IMR-90 (cell line): ENCODE measurements around the gene FSTL5. TPM values are rescaled to one million over a fixed set of nuclear protein-coding genes. Genes with fewer than 3 reads are reported as not detected.

ENCODE experiments used
- ATAC-seq: fragments of 200-7000 bp; cut with Tn5 transposase; 2 replicates; pipeline ENCODE4 v1.9.1; 2020; ENCODE audit warnings: low read depth, mild to moderate bottlenecking, moderate library complexity
- BruUV-seq: library from RNA; stranded (reverse); fragments of 400-500 nt; replicated peaks from 2 replicates; lab custom pipeline; 2021; lab: Mats Ljungman, UMichigan
- CTCF ChIA-PET: fragments of 300-600 bp; formaldehyde crosslinking; extraction: SDS; loops from one replicate; lab custom pipeline; 2021; ENCODE audit warnings: antibody characterized with exemption; lab: Yijun Ruan, JAX
- POLR2A ChIA-PET: fragments of 300-600 bp; sonication (Branson Sonifier 250); formaldehyde crosslinking; loops from one replicate; lab custom pipeline; 2022; ENCODE audit warnings: antibody characterized with exemption; ENCODE audit not compliant: unreplicated experiment; lab: Charles Lee
- DNase-seq: peaks from one replicate; pipeline ENCODE4 v3.0.0; 2013
- H2AFZ ChIP-seq: replicated peaks from 2 replicates; pipeline ENCODE3; 2013; ENCODE audit warnings: low read length, mild to moderate bottlenecking; ENCODE audit not compliant: poor library complexity
- H2AK5ac ChIP-seq: 2 replicates; pipeline ENCODE4 v1.6.1; 2013; ENCODE audit warnings: low read depth, low read length, inconsistent platforms
- H2AK9ac ChIP-seq: replicated peaks from 2 replicates; pipeline ENCODE3; 2013; ENCODE audit warnings: mild to moderate bottlenecking, low read depth, low read length, moderate library complexity; ENCODE audit not compliant: poor library complexity
- H2BK120ac ChIP-seq: 2 replicates; pipeline ENCODE4 v1.6.1; 2013; ENCODE audit warnings: low read depth, low read length, inconsistent platforms
- H2BK15ac ChIP-seq: 3 replicates; pipeline ENCODE4 v1.6.1; 2013; ENCODE audit warnings: low read depth, low read length, inconsistent platforms
- H2BK20ac ChIP-seq: 2 replicates; pipeline ENCODE4 v1.6.1; 2013; ENCODE audit warnings: low read depth, mild to moderate bottlenecking, inconsistent platforms, low read length, moderate library complexity
- H2BK5ac ChIP-seq: 2 replicates; pipeline ENCODE4 v1.6.1; 2013; ENCODE audit warnings: mild to moderate bottlenecking, low read depth, low read length, inconsistent platforms; ENCODE audit not compliant: poor library complexity, severe bottlenecking
- H3K14ac ChIP-seq: replicated peaks from 2 replicates; pipeline ENCODE4 v1.6.1; 2013; ENCODE audit warnings: low read depth, low read length, inconsistent platforms
- H3K18ac ChIP-seq: 2 replicates; pipeline ENCODE4 v1.6.1; 2013; ENCODE audit warnings: low read depth, low read length, control low read depth
- H3K23ac ChIP-seq: 2 replicates; pipeline ENCODE4 v1.6.1; 2013; ENCODE audit warnings: low read depth, low read length, inconsistent platforms
- H3K27ac ChIP-seq: 2 replicates; pipeline ENCODE4 v1.5.1; 2013; ENCODE audit warnings: mild to moderate bottlenecking, control low read depth, low read length; ENCODE audit not compliant: insufficient read depth
- H3K27me3 ChIP-seq: 2 replicates; pipeline ENCODE4 v1.6.1; 2013; ENCODE audit warnings: low read length; ENCODE audit not compliant: control insufficient read depth, insufficient read depth
- H3K36me3 ChIP-seq: 2 replicates; pipeline ENCODE4 v1.6.1; 2013; ENCODE audit warnings: low read length, mixed read lengths; ENCODE audit not compliant: control insufficient read depth, insufficient read depth
- H3K4ac ChIP-seq: 2 replicates; pipeline ENCODE4 v1.6.1; 2013; ENCODE audit warnings: low read depth, low read length, inconsistent platforms
- H3K4me1 ChIP-seq: 2 replicates; pipeline ENCODE4 v1.6.1; 2013; ENCODE audit warnings: low read length, mixed read lengths; ENCODE audit not compliant: control insufficient read depth, insufficient read depth
- H3K4me2 ChIP-seq: 2 replicates; pipeline ENCODE4 v1.6.1; 2013; ENCODE audit warnings: low read depth, mild to moderate bottlenecking, control low read depth, low read length, moderate library complexity
- H3K4me3 ChIP-seq: 2 replicates; pipeline ENCODE4 v1.5.1; 2013; ENCODE audit warnings: low read depth, mild to moderate bottlenecking, control low read depth, low read length, moderate library complexity; ENCODE audit not compliant: insufficient read depth
- H3K56ac ChIP-seq: 2 replicates; pipeline ENCODE4 v1.6.1; 2013; ENCODE audit warnings: low read length, inconsistent platforms; ENCODE audit not compliant: insufficient read depth; ENCODE audit errors: extremely low read depth
- H3K79me1 ChIP-seq, 2 experiments: 2 replicates each; pipeline ENCODE4 v1.6.1; 2013; ENCODE audit warnings: low read length in 2 of 2, inconsistent platforms in 1 of 2, low read depth in 1 of 2
- H3K9ac ChIP-seq: 2 replicates; pipeline ENCODE4 v1.6.1; 2013; ENCODE audit warnings: low read depth, low read length, control low read depth
- H3K9me1 ChIP-seq: 2 replicates; pipeline ENCODE4 v1.6.1; 2013; ENCODE audit warnings: low read length, inconsistent platforms; ENCODE audit not compliant: insufficient read depth
- H3K9me3 ChIP-seq: 2 replicates; pipeline ENCODE4 v1.6.1; 2013; ENCODE audit warnings: low read length; ENCODE audit not compliant: control insufficient read depth, insufficient read depth
- H4K20me1 ChIP-seq: 2 replicates; pipeline ENCODE4 v1.6.1; 2013; ENCODE audit warnings: low read length, inconsistent platforms; ENCODE audit not compliant: insufficient read depth
- H4K5ac ChIP-seq: 2 replicates; pipeline ENCODE4 v1.6.1; 2013; ENCODE audit warnings: mild to moderate bottlenecking, low read depth, low read length, control low read depth
- H4K8ac ChIP-seq, 2 experiments: 2 replicates each; pipeline ENCODE4 v1.6.1; 2013; ENCODE audit warnings: low read depth in 2 of 2, low read length in 2 of 2, control low read depth in 1 of 2, inconsistent platforms in 1 of 2
- H4K91ac ChIP-seq: 2 replicates; pipeline ENCODE4 v1.6.1; 2013; ENCODE audit warnings: low read depth, low read length, inconsistent platforms; ENCODE audit not compliant: insufficient read depth
- BHLHE40 ChIP-seq: fragments of 150-350 bp; IDR thresholded peaks from 2 replicates; pipeline ENCODE4 v1.6.1; 2016; ENCODE audit warnings: mild to moderate bottlenecking, low read depth, low read length
- CEBPB ChIP-seq: IDR thresholded peaks from 2 replicates; pipeline ENCODE4 v1.6.1; 2012; ENCODE audit warnings: low read depth, low read length, improper control_type of control experiment
- CHD1 ChIP-seq: IDR thresholded peaks from 2 replicates; pipeline ENCODE4 v1.6.1; 2012; ENCODE audit warnings: low read depth, low read length, improper control_type of control experiment
- CTCF ChIP-seq: conservative IDR thresholded peaks from 2 replicates; pipeline ENCODE4 v1.5.1; 2012; ENCODE audit warnings: mild to moderate bottlenecking, low read depth, low read length, improper control_type of control experiment
- FOS ChIP-seq: fragments of 150-350 bp; IDR thresholded peaks from 2 replicates; pipeline ENCODE4 v1.6.1; 2016; ENCODE audit warnings: low read depth, low read length
- MAFK ChIP-seq: IDR thresholded peaks from 2 replicates; pipeline ENCODE4 v1.6.1; 2012; ENCODE audit warnings: low read depth, low read length, improper control_type of control experiment
- MAZ ChIP-seq: IDR thresholded peaks from 2 replicates; pipeline ENCODE4 v1.6.1; 2012; ENCODE audit warnings: low read depth, mild to moderate bottlenecking, low read length, improper control_type of control experiment, moderate library complexity, borderline replicate concordance
- MXI1 ChIP-seq: IDR thresholded peaks from 2 replicates; pipeline ENCODE4 v1.6.1; 2012; ENCODE audit warnings: low read depth, mild to moderate bottlenecking, low read length, moderate library complexity, borderline replicate concordance
- NFE2L2 ChIP-seq: fragments of 150-350 bp; IDR thresholded peaks from 2 replicates; pipeline ENCODE4 v1.6.1; 2016; ENCODE audit warnings: low read depth, mild to moderate bottlenecking, low read length
- POLR2A ChIP-seq: IDR thresholded peaks from 2 replicates; pipeline ENCODE4 v1.6.1; 2012; ENCODE audit warnings: mild to moderate bottlenecking, low read depth, low read length
- RAD21 ChIP-seq: IDR thresholded peaks from 2 replicates; pipeline ENCODE4 v1.6.1; 2012; ENCODE audit warnings: low read length, improper control_type of control experiment
- RCOR1 ChIP-seq: IDR thresholded peaks from 2 replicates; pipeline ENCODE4 v1.6.1; 2012; ENCODE audit warnings: mild to moderate bottlenecking, low read length, improper control_type of control experiment; ENCODE audit not compliant: insufficient replicate concordance
- RFX5 ChIP-seq: IDR thresholded peaks from 2 replicates; pipeline ENCODE4 v1.8.0; 2012; ENCODE audit warnings: low read depth, mild to moderate bottlenecking, low read length, moderate library complexity
- SMC3 ChIP-seq: fragments of 150-350 bp; IDR thresholded peaks from 2 replicates; pipeline ENCODE4 v1.6.1; 2016; ENCODE audit warnings: low read depth, mild to moderate bottlenecking, antibody characterized with exemption, low read length, moderate library complexity
- WGBS, 2 experiments: methylation state at CpG; one replicate each; pipeline versions ENCODE4 v1.1.5 to v1.1.7; 2013; ENCODE audit warnings: missing lambda C conversion rate in 2 of 2; ENCODE audit not compliant: insufficient read length in 1 of 2; ENCODE audit errors: extremely low coverage in 2 of 2; 5-methylcytosine and 5-hydroxymethylcytosine counted together
- dilution Hi-C: fragments of 300-500 bp; cut with HindIII; formaldehyde crosslinking; loops from one replicate; pipeline ENCODE4 v1.14.3; 2018; ENCODE audit warnings: low sequenced_read_pairs; ENCODE audit not compliant: unreplicated experiment
- in situ Hi-C: fragments of 300-500 bp; cut with MboI; formaldehyde crosslinking; loops from 3 replicates; pipeline ENCODE4 v1.14.3; 2019; ENCODE audit warnings: low sequenced_read_pairs, inconsistent platforms, mixed read lengths
- intact Hi-C: fragments of 100-400 bp; cut with micrococcal nuclease; formaldehyde crosslinking; loops from 2 replicates; pipeline ENCODE4 v1.10.0; 2022
- polyA plus RNA-seq, 3 experiments: library from polyadenylated mRNA; depleted of rRNA; stranded (reverse); fragments of >200 nt; gene quantifications; 2 replicates each; pipeline ENCODE4 v1.2.3, GENCODE V29; 2012; ENCODE audit warnings: low replicate concordance in 1 of 3
- total RNA-seq: library from RNA; depleted of rRNA; stranded (reverse); fragments of >200 nt; gene quantifications from 2 replicates; pipeline ENCODE4 v1.2.3, GENCODE V29; 2012
- TF ChIP-seq, protein P1 (sequence below): fragments of 150-350 bp; IDR thresholded peaks from 2 replicates; pipeline ENCODE4 v1.6.1; 2016; ENCODE audit warnings: low read depth, mild to moderate bottlenecking, low read length, moderate library complexity, borderline replicate concordance
- TF ChIP-seq, protein P2 (sequence below): fragments of 150-350 bp; IDR thresholded peaks from 2 replicates; pipeline ENCODE4 v1.6.1; 2017; ENCODE audit warnings: mild to moderate bottlenecking, antibody characterized with exemption, low read length, low read depth

The FSTL5 gene
- total and polyA plus RNA-seq, 2 of the 4 experiments (the other 2 are of a cell fraction), result under 0.01 TPM; not detected in 1

DNA sequence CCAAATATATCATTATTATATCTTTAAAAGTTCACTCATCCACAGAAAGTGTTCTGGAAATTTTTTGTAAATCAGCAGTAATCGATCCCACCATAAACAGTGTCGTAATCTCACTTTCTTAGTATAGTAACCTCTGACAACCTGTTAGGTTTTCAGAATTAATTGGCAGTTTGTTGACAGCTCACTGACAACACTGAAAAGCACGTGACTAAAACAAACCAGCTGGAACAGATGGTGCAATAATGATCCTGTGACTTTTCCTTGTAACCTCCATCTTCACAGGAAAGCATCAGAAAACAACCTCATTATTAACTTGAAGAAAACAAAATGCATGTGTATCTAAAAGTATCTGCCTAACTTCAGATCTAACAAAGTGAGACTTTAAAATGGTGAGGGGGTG is 48.5 kb downstream of the FSTL5 start:
- Histone ChIP-seq H3K36me3 (no peaks in the 10 kb centered on the region), H2BK20ac (no peak overlapping the region), H3K4me1 (no peaks in the 10 kb centered on the region), H3K9ac (no peak overlapping the region), H3K79me1 (no peaks in the 10 kb centered on the region), H3K18ac (no peak overlapping the region), H3K27me3 (no peaks in the 10 kb centered on the region), H3K4ac (no peak overlapping the region), H3K27ac (no peak overlapping the region), H3K56ac (no peak overlapping the region), H2BK5ac (no peak overlapping the region), H3K4me3 (no peak overlapping the region), H4K5ac (no peak overlapping the region), H2AK9ac (no peak overlapping the region), H3K23ac (no peak overlapping the region), H4K20me1 (no peaks in the 10 kb centered on the region), H4K8ac (no peak overlapping the region), H2AK5ac (no peak overlapping the region), H3K14ac (no peak overlapping the region), H2BK120ac (no peak overlapping the region), H2BK15ac (no peak overlapping the region), H3K4me2 (no peak overlapping the region), H2AFZ (no peak overlapping the region), H3K9me3 (no peaks in the 10 kb centered on the region), H4K91ac (no peak overlapping the region), H3K9me1 (no peaks in the 10 kb centered on the region)
- dilution Hi-C loops, result no loop called here
- intact Hi-C loops, result no loop called here
- no TSS peak for BruUV-seq
- DNase-seq, result no peak
- WGBS, 2 experiments, result no CpG with 5 or more reads among the region's 3 CpGs
- ChIA-PET CTCF (no interaction called here), POLR2A (no interaction called here)
- TF ChIP-seq CHD1, result no peak
- no peak for TF ChIP-seq RFX5
- no peak for TF ChIP-seq MAFK
- no peak for TF ChIP-seq CTCF
- no peak for TF ChIP-seq BHLHE40
- no peak for TF ChIP-seq POLR2A
- no peak for TF ChIP-seq RCOR1
- no peak for TF ChIP-seq MXI1
- TF ChIP-seq, protein P1, sequence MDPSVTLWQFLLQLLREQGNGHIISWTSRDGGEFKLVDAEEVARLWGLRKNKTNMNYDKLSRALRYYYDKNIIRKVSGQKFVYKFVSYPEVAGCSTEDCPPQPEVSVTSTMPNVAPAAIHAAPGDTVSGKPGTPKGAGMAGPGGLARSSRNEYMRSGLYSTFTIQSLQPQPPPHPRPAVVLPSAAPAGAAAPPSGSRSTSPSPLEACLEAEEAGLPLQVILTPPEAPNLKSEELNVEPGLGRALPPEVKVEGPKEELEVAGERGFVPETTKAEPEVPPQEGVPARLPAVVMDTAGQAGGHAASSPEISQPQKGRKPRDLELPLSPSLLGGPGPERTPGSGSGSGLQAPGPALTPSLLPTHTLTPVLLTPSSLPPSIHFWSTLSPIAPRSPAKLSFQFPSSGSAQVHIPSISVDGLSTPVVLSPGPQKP, result no peak
- no peak for TF ChIP-seq RAD21
- TF ChIP-seq MAZ, result no peak
- TF ChIP-seq SMC3, result no peak
- TF ChIP-seq FOS, result no peak
- TF ChIP-seq CEBPB, result no peak
- no peak for TF ChIP-seq NFE2L2
- TF ChIP-seq, protein P2, sequence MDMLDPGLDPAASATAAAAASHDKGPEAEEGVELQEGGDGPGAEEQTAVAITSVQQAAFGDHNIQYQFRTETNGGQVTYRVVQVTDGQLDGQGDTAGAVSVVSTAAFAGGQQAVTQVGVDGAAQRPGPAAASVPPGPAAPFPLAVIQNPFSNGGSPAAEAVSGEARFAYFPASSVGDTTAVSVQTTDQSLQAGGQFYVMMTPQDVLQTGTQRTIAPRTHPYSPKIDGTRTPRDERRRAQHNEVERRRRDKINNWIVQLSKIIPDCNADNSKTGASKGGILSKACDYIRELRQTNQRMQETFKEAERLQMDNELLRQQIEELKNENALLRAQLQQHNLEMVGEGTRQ, result no peak
- no peak for ATAC-seq
- in situ Hi-C loops, result no loop called here
